Choroid plexus epithelial cell (primary cell): ENCODE data around the gene AKAP9.
"Not testable (repeated sequence)": the region's sequence is repeated elsewhere in the genome, so short reads cannot be mapped to it uniquely, and the experiment has no call there.

Source experiments
- DNase-seq: peaks from one replicate; pipeline ENCODE4 v3.0.0-alpha.2; 2010; ENCODE audit warnings: low read depth
- H3K4me3 ChIP-seq: 2 replicates; pipeline ENCODE4 v1.5.1; 2011; ENCODE audit warnings: low read depth, mild to moderate bottlenecking, control low read depth, low read length, moderate library complexity
- TF ChIP-seq, protein P1 (sequence below): conservative IDR thresholded peaks from 2 replicates; pipeline ENCODE4 v1.5.1; 2011; ENCODE audit warnings: low read depth, mild to moderate bottlenecking, control low read depth, inconsistent platforms, low read length, moderate library complexity

Gene AKAP9

DNA sequence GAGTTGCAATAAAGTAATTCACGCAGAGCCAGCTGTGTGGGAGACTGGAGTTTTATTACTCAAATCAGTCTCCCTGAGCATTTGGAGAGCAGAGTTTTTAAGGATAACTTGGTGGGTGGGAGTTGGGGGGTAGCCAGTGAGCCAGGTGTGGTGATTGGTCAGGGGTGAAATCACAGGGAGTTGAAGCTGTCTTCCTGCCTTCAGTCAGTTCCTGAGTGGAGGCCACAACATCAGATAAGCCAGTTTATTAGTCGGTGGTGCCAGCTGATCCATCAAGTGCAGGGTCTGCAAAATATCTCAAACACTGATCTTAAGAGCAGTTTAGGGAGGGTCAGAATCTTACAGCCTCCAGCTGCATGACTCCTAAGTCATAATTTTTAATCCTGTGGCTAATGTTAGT, 196.9 kb downstream of the AKAP9 start:
- DNase-seq = no peak

DNA sequence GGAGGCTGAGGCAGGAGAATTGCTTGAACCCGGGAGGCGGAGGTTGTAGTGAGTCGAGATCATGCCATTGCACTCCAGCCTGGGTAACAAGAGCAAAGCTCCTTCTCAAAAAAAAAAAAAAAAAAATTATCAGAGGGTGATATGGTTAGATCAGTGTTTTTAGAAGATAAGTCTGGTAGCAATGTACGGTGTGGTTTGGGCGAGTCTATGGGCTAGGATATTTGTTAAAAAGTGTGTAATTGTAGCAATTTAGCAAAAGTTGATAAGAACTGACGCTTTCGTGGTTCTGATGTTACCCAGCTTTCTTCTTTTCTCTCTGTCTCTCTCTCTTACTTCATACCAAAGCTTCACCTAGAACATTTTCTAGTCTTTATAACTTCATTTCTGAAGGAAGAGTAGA, 200.5 kb downstream of the AKAP9 start:
- TF ChIP-seq, protein P1, sequence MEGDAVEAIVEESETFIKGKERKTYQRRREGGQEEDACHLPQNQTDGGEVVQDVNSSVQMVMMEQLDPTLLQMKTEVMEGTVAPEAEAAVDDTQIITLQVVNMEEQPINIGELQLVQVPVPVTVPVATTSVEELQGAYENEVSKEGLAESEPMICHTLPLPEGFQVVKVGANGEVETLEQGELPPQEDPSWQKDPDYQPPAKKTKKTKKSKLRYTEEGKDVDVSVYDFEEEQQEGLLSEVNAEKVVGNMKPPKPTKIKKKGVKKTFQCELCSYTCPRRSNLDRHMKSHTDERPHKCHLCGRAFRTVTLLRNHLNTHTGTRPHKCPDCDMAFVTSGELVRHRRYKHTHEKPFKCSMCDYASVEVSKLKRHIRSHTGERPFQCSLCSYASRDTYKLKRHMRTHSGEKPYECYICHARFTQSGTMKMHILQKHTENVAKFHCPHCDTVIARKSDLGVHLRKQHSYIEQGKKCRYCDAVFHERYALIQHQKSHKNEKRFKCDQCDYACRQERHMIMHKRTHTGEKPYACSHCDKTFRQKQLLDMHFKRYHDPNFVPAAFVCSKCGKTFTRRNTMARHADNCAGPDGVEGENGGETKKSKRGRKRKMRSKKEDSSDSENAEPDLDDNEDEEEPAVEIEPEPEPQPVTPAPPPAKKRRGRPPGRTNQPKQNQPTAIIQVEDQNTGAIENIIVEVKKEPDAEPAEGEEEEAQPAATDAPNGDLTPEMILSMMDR = no peak
- no peak overlapping the region for H3K4me3 ChIP-seq
- DNase-seq = no peak

More for the DNA sequence above, 196.9 kb downstream of the AKAP9 start:
- TF ChIP-seq, protein P1 = no peak
- H3K4me3 ChIP-seq = no peak overlapping the region

DNA sequence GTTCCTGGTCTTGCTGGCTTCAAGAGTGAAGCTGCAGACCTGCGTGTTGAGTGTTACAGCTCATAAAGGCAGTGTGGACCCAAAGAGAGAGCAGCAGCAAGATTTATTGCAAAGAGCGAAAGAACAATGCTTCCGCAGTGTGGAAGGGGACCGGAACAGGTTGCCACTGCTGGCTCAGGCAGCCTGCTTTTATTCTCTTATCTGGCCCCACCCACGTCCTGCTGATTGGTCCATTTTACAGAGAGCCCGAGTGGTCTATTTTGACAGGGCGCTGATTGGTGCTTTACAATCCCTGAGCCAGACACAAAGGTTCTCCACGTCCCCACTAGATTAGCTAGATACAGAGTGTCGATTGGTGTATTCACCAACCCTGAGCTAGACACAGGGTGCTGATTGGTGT, 202.1 kb downstream of the AKAP9 start:
- not testable (repeated sequence) for H3K4me3 ChIP-seq, DNase-seq

DNA sequence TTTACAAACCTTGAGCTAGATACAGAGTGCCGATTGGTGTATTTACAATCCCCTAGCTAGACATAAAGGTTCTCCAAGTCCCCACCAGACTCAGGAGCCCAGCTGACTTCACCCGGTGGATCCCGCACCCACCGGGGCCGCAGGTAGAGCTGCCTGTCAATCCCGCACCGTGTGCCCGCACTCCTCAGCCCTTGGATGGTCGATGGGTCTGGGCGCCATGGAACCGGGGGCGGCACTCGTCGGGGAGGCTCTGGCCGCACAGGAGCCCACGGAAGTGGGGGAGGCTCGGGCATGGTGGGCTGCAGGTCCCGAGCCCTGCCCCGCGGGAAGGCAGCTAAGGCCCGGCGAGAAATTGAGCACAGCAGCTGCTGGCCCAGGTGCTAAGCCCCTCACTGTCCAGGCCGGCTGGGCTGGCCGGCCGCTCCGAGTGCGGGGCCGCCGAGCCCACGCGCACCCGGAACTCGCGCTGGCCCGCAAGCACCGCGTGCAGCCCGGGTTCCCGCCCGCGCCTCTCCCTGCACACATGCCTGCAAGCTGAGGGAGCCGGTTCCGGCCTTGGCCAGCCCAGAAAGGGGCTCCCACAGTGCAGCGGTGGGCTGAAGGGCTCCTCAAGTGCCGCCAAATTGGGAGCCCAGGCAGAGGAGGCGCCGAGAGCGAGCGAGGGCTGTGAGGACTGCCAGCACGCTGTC, 202.7 kb downstream of the AKAP9 start:
- not testable (repeated sequence) for DNase-seq, H3K4me3 ChIP-seq

DNA sequence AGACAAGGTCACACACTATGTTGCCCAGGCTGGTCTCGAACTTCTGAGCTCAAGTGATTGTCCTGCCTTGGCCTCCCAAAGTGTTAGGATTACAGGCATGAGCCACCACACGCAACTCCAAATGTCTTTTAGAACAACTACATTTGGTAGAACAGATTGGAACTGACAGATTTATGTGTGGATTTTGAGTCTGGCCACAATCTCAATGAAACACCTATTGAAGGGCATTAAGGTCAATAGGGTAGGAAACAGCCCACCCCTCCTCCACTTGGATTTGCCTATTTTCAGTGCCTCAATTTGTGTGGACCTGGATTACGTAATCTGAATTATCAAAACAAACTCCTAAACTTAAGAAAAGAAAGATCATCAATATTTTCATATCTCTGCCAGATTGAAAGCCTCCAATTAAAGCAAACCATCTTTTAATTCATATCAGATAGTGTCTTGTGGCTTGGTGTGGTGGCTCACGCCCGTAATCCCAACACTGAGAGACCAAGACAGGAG, 209.1 kb downstream of the AKAP9 start:
- DNase-seq = no peak
- TF ChIP-seq, protein P1 = no peak
- H3K4me3 ChIP-seq = no peak overlapping the region

DNA sequence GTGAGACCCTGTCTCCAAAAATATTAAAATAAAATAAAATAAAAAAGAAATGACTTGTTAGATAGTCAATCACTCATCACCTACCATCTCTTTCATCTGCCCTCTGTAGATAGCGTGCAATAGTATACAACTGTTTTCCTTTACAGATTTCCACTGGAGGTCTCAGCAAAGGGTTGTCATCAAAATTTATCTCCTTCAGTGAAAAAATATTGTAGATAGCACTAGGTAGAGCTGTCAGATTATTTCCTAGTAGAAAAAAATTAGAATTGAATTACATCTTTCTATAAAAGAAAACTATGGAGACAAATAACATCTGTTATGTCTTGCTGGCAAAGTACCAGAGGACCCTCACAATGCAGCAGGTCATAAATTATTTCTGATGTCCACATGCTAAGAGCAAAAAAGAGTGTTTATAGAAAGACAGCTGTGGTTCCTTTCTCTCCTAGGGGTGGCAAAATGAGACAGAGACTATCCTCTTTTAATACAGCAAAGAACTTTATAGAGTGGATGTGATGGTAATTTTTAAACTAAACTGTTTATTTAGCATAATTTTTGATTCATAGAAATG, 209.9 kb downstream of the AKAP9 start:
- DNase-seq = no peak
- no peak overlapping the region for H3K4me3 ChIP-seq
- TF ChIP-seq, protein P1 = no peak

DNA sequence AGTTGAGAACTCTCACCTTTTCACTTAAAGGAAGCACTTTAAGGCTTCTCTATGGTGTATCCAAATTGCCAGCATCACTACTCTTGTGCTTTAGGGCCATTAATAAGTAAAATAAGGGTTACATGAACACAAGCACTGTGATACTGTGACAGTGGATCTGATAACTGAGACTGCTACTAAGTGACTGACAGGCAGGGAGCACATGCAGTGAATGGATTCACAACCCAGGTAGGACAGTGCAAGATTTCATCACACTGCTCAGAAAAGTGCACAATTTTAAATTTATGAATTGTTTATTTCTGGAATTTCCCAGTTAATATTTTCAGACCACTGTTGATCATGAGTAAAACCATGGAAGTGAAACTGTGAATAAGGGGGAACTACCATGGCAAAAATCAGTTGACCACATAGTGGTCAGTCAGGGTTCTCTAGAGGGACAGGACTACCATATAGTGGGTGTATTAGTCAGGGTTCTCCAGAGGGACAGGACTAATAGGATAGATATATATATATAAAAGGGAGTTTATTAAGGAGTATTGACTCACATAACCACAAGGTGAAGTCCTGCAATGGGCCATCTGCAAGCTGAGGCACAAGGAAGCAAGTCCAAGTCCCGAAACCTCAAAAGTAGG, 214.6 kb downstream of the AKAP9 start:
- no peak overlapping the region for H3K4me3 ChIP-seq
- TF ChIP-seq, protein P1 = no peak
- no peak for DNase-seq

DNA sequence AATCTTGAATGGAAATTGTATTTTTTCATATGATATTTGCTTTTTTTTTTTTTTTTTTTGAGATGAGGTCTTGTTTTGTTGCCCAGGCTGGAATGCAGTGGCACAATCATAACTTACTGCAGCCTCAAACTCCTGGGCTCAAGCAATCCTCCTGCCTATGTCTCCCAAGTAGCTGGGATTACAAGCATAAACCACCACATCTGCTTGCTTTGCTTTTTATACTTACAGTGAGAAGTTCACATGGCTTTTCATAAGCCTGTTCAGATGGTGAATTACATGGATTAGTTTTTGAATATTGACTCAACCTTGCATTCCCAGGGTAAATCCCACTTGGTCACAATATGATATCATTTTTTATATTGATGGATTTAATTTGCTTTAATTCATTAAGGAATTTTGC, 216.3 kb downstream of the AKAP9 start:
- no peak overlapping the region for H3K4me3 ChIP-seq
- TF ChIP-seq, protein P1 = no peak
- peak; percentile 4 for DNase-seq
